ENCODE data around the gene MR1.
A peak's percentile ranks its signal among the peaks of the same experiment; 100 is the strongest.

MR1 gene

DNA sequence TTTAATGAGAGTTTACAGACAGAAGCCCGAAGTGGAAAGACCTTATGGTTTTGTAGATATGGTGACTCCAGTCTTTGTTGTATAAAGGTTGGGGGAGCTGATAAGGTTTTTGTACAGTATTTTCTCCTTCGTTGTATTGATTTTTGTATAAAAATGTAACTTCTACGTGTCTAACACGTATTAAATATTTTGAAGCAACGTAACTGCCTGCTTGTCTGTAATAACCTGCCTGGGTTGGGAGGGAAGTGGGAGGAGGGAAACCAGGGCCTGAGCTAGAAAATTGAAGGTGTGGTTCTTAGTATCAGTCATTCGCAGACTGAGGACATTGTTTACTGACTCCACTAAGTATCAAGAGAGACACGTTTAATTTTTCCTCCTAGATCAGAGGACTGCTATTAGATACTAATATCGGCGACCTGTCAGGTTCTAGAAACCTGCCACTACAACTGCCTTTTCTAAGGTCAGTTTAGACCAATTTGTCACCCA is 56.9 kb downstream of the MR1 start:
- no peak for DNase-seq (ENCODE audit: low spot score)

- DNase-seq (ENCODE audit: low spot score) = no peak
These were observed 57.7 kb downstream of the MR1 start for GRCh38 chr1:181091309-181092040.

DNA sequence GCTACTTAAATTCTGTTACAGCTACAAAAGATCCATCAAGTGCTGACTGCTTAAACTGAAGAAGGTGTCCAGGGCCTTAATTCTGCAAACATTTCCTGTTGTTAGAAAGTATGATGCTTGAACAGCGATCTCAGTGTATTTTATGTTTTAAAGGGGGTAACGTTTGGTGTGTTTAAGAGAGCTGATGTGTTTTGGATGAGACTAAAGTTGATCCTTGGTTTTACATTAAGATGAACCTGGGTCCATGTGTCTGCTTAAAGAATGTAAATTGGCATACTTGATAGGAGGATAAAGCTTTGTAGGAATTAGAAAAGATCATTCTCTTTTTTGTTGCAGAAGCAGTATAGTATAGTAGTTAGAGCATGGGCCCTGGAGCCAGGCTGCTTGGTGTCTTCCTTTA is 58.3 kb downstream of the MR1 start:
- DNase-seq (ENCODE audit: low spot score) = no peak

GRCh38 chr1:181092883-181093458 is 59.2 kb downstream of the MR1 start:
- DNase-seq (ENCODE audit: low spot score) = no peak

DNA sequence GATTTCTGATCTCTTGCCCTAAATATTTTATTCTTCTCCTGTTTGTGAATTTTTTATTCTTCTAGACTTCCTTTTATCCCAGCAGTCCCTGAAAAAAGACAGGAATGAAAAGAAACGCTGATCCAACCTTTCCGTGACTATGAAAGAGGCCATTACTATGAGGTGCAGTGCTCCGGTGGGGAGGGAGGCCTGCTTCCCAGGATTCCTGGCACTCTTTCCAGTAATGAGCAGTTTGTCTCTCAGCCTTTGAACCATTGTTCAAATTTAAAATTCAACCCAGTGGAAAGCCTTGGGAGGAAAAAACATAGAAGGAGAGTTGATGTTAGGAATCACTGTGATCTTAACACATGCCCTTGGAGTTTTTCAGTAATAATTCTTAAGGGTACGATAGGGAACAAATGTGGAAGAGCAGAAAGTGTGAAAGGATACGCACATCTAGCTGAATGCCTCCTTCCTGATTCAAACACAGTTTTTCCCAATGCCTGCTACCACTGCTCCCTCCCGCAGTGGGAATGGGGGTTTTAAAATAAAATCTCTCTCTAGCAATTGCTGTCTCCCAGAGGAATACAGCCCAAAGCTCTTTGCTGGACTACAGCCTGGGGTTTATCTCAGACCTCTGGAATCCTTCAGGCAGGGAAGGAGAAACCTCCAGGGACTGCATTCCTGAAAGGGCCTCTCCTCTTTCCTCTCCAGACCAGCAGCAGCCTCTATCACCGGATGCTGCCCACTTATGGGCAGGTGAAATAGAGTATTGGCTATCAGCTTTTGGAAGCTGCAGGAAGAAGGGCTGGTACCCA is 60.8 kb downstream of the MR1 start:
- no peak for DNase-seq (ENCODE audit: low spot score)

DNA sequence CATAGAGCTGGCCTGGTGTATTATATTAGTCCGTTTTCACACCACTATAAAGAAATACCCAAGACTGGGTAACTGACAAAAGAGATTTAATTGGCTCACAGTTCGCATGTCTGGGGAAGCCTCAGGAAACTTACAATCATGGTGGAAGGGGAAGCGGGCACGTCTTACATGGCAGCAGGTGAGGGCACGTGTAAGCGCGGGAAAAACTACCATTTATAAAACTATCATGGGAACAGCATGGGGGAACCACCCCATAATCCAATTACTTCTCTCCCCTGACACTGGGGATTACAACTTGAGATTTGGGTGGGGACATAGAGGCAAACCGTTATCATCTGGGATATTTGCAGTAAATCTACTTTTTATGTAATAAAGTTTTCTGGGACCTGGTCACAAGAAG is 61.5 kb downstream of the MR1 start:
- no peak for DNase-seq (ENCODE audit: low spot score)

GRCh38 chr1:181095763-181096184 is 62.0 kb downstream of the MR1 start:
- DNase-seq (ENCODE audit: low spot score) = no peak

DNA sequence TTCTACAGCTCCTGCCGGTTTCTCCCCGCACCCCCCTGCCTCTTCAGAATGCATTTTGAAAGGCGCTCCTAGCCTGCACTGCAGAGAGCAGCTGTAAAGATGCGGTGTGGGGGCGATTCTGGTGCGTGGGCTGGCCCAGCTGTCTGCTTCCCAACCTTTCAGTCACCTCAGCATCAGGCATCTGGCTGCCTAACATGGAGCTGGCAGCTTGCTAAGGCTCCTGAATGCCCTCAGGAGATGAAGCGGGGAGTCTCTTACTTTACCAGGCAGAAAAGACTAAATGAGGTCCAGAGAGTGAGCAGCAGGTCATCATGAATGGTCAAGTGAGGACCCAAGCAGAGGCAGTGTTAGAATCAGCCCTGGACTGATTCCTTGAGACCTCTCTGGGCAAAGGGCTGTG is 63.5 kb downstream of the MR1 start:
- DNase-seq (ENCODE audit: low spot score) = no peak

GRCh38 chr1:181099152-181100014 is 65.6 kb downstream of the MR1 start:
- no peak for DNase-seq (ENCODE audit: low spot score)

GRCh38 chr1:181100015-181100905 is 66.5 kb downstream of the MR1 start:
- no peak for DNase-seq (ENCODE audit: low spot score)

DNA sequence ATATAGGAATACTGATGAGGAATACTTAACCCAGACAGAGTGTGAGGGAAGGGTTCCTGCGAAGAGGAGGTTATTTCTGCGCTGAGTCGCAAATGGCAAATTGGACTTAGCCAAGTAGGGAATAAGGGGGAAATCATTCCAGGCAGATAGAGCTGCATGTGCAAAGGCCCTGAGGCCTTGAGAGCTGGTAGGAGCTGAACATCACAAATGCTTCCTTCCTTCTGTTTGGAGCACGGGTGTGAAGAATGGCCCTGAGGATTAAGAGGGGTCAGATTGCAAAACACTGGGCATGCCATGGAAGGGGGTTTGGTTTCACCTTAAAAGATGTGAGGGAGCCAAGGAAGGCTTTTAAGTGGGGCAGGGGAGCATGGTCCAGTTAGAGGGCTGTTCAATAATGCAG is 67.2 kb downstream of the MR1 start:
- DNase-seq (ENCODE audit: low spot score) = no peak

GRCh38 chr1:181101581-181102226 is 67.9 kb downstream of the MR1 start:
- DNase-seq (ENCODE audit: low spot score) = no peak

GRCh38 chr1:181102841-181103240 is 69.1 kb downstream of the MR1 start:
- no peak for DNase-seq (ENCODE audit: low spot score)

GRCh38 chr1:181103399-181103798 is 69.6 kb downstream of the MR1 start:
- DNase-seq (ENCODE audit: low spot score) = no peak

DNA sequence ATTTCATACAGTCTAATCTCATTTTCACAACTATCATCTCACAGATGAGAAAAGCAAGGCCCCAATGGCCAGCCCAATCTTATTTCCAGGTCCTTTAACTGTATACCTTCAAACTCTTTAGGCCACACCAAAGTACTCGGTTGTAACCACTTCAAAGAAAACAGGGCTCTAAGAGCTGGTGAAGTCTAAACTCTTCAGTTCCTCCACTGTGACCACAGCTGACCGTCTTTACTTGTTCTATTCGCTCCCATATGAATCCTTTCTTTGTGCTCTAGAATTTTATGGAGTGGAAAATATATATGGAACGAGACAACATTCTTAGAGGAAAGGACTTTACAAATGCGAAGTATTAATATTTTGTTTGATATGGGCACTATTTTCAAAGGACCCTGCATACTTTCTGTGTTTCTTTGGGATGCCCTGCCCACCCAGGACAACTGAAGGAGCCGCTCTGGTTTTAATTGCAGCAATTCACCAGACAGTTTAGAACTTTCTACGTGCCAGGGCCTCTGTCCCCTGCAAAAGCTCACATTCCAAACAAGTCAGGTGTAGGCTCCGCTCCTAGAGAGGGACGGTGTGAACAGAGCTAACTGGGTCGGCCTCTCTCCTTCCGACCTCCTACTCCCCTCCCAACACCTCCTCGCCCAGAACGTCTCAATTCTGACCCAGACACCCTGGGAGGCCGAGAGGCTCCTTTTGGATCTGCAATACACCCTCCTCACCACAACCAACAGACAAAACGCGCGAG is 70.4 kb downstream of the MR1 start:
- DNase-seq (ENCODE audit: low spot score) = no peak

DNA sequence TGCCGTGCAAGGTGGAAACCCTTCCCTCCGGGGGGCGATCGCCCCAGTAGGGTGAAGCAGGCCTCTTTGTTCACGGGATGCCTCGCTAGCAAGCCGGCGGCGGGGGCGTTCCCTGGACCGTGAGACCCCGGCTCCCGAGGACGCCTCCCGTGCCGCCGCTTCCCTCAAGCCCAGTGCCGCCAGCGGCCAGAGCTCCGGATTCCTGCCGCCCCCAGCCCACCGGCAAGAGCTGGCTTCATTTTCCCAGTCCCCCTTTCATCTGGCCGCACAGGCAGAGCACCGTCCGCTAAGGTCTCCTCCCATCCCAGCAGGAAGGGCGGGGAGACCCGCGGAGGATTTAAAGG is 71.0 kb downstream of the MR1 start:
- no peak for DNase-seq (ENCODE audit: low spot score)

- DNase-seq (ENCODE audit: low spot score) = peak; percentile 83
These were observed 71.6 kb downstream of the MR1 start for GRCh38 chr1:181105134-181106021.

DNA sequence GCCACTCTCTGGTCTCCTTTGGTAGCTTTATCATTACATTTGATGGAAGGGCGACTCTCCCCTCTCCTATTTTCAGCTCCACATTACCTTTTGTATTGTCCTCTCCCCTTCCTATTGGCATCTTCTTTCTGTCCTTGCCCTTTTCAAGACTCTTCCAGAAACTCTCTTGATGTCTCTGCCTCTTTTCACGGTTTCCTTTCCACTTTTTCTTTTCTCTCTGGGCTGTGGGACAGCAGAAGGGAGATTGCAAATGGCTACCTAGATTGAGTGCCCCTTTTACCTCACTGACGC is 72.2 kb downstream of the MR1 start:
- DNase-seq (ENCODE audit: low spot score) = no peak

GRCh38 chr1:181106479-181106878 is 72.7 kb downstream of the MR1 start:
- no peak for DNase-seq (ENCODE audit: low spot score)

Measured in pons (tissue), 1 donor.